CD4-positive, CD25-positive, alpha-beta regulatory T cell (primary cell): Measurements from ENCODE around the gene ITPRID1. TPM values are rescaled to one million over a fixed set of nuclear protein-coding genes. Genes with fewer than 3 reads are reported as not detected.

Experiments
- ATAC-seq, 2 donors: fragments of 150-1000 bp; cut with Tn5 transposase; one replicate each; pipeline ENCODE4 v1.10.0; 2021; ENCODE audit warnings: low read depth in 2 of 2, moderate number of reproducible peaks in 2 of 2, moderate library complexity in 1 of 2
- DNase-seq, 3 donors: peaks; one replicate each; pipeline versions ENCODE4 v3.0.0 to v3.0.0-alpha.2; 2012 to 2022; ENCODE audit warnings: mixed read lengths in 1 of 3
- H3K27ac ChIP-seq: one replicate; pipeline ENCODE4 v1.7.0; 2013; ENCODE audit warnings: mild to moderate bottlenecking, low read length; ENCODE audit not compliant: insufficient read depth, poor library complexity, severe bottlenecking
- H3K27me3 ChIP-seq: one replicate; pipeline ENCODE4 v1.7.0; 2013; ENCODE audit warnings: low read length; ENCODE audit not compliant: control insufficient read depth, insufficient read depth
- H3K36me3 ChIP-seq: one replicate; pipeline ENCODE4 v1.7.0; 2013; ENCODE audit warnings: mild to moderate bottlenecking, low read length, moderate library complexity; ENCODE audit not compliant: control insufficient read depth, insufficient read depth
- H3K4me1 ChIP-seq: 2 replicates; pipeline ENCODE4 v1.7.0; 2013; ENCODE audit warnings: mild to moderate bottlenecking, low read length; ENCODE audit not compliant: insufficient read depth, control insufficient read depth, poor library complexity, severe bottlenecking
- H3K4me3 ChIP-seq: one replicate; pipeline ENCODE4 v1.7.0; 2013; ENCODE audit warnings: low read depth, mild to moderate bottlenecking, low read length, moderate library complexity
- H3K9me3 ChIP-seq, 2 experiments: 1 replicate in 1 of 2; 2 replicates in 1 of 2; pipeline ENCODE4 v1.7.0; 2013; ENCODE audit warnings: low read length in 2 of 2, mild to moderate bottlenecking in 1 of 2, moderate library complexity in 1 of 2; ENCODE audit not compliant: control insufficient read depth in 2 of 2
- H3K27ac Mint-ChIP-seq, 3 donors: one replicate each; pipeline ENCODE4 v1.8.0; 2020 to 2022; ENCODE audit warnings: mild to moderate bottlenecking in 3 of 3, mixed read lengths in 3 of 3, moderate library complexity in 2 of 3
- H3K27me3 Mint-ChIP-seq: one replicate; pipeline ENCODE4 v1.8.0; 2022; ENCODE audit warnings: mild to moderate bottlenecking, mixed read lengths
- H3K36me3 Mint-ChIP-seq: one replicate; pipeline ENCODE4 v1.8.0; 2020; ENCODE audit warnings: mixed read lengths
- H3K4me1 Mint-ChIP-seq, 4 donors: one replicate each; pipeline ENCODE4 v1.8.0; 2020 to 2022; ENCODE audit warnings: mixed read lengths in 4 of 4, mild to moderate bottlenecking in 1 of 4
- H3K4me3 Mint-ChIP-seq, 4 donors: one replicate each; pipeline ENCODE4 v1.8.0; 2020 to 2022; ENCODE audit warnings: mild to moderate bottlenecking in 4 of 4, mixed read lengths in 4 of 4, moderate library complexity in 3 of 4
- H3K9me3 Mint-ChIP-seq, 7 donors: one replicate each; pipeline ENCODE4 v1.8.0; 2020 to 2022; ENCODE audit warnings: mixed read lengths in 7 of 7, mild to moderate bottlenecking in 3 of 7, moderate library complexity in 2 of 7
- polyA plus RNA-seq, 4 donors: library from polyadenylated mRNA; unstranded; fragments of 300-500 nt; fragmentation: Illumina TruSeq; gene quantifications; one replicate each; pipeline ENCODE4 v1.2.3, GENCODE V29; 2021
- total RNA-seq: library from RNA; stranded (reverse); gene quantifications from one replicate; pipeline ENCODE4 v1.2.3, GENCODE V29; 2022

ITPRID1 gene
- total and polyA plus RNA-seq, 5 donors from 2014 or later, result not detected

DNA sequence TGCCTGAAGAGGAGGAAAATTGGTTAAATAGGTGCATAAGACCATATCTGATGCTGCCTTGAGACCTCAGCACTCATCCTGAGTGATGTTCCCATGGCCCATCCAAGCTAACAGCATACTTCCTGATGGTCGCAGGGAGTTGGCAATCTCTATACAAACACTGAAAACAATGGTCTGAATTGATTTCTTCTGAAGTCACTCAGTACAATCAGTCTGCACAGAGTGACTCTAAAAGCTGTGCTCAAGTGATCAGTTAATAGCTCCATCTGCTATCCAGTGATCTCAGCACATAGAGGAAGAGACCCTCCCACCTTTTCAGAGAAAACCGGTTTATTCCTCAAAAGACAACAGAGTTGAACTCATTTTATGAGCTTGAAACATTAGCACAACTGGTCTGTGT lies 177.0 kb downstream of the ITPRID1 start:
- Histone ChIP-seq H3K9me3 (no peaks in the 10 kb centered on the region), H3K4me1 (no peaks in the 10 kb centered on the region), H3K27me3 (no peaks in the 10 kb centered on the region), H3K36me3 (no peaks in the 10 kb centered on the region), H3K27ac (no peak overlapping the region), H3K4me3 (no peak overlapping the region)
- Mint-ChIP-seq H3K36me3 (no peaks in the 10 kb centered on the region), H3K9me3 (peaks cover 0 to 3% (median 1%) of the 10 kb centered on the region in 7 donors), H3K27me3 (peaks cover 7% of the 10 kb centered on the region), H3K4me3 (no peak overlapping the region), H3K27ac (no peak overlapping the region), H3K4me1 (no peaks in the 10 kb centered on the region)
- DNase-seq, result no peak
- ATAC-seq, result no peak

DNA sequence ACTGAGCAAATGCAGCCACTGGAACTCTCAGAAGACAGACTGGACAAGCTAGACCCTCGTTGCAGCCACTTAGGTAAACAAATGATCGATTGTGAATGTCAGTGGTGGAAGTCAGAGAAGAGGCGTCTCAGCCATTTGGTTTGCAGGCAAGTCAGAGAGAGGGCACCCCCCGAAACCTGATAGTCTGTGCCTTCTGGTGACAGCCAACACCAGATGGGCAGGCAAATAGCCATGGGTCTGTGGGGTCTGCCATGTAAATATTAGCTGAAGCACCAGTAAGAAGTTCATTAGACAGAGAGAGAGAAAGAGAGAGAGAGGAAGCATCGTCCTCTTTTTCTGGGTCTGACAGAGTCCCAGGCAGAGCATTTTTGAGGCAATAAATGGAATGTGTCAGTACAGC lies 178.6 kb downstream of the ITPRID1 start:
- Histone ChIP-seq H3K4me1 (no peaks in the 10 kb centered on the region), H3K27me3 (no peaks in the 10 kb centered on the region), H3K4me3 (no peak overlapping the region), H3K27ac (no peak overlapping the region), H3K9me3 (no peaks in the 10 kb centered on the region), H3K36me3 (no peaks in the 10 kb centered on the region)
- ATAC-seq (no peak), DNase-seq (no peak)
- H3K9me3 Mint-ChIP-seq, result peaks cover 0 to 3% (median 0%) of the 10 kb centered on the region in 7 donors
- no peak overlapping the region for H3K4me3 Mint-ChIP-seq
- no peak overlapping the region for H3K27ac Mint-ChIP-seq
- H3K4me1 Mint-ChIP-seq, result no peaks in the 10 kb centered on the region
- no peaks in the 10 kb centered on the region for H3K36me3 Mint-ChIP-seq
- H3K27me3 Mint-ChIP-seq, result peaks cover 7% of the 10 kb centered on the region

DNA sequence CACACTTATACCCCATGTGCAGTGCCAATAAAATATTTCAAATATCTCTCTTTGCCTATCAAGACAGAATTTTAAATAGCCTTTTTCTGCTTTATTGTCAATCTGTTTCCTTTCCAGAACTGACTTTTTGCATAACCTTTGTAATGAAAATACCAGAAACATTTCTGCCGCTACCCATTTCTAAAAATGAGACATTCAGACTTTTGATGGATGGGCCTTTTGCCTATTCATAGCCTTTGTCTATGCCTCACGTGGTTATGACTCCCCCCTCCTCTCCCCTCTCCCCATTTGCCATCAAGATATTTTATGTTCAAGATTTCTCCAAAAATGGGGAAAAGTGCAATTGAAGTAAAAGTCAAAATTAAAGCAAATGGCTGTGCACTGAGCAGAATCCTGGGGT lies 179.0 kb downstream of the ITPRID1 start:
- H3K36me3 Mint-ChIP-seq, result no peaks in the 10 kb centered on the region
- Histone ChIP-seq H3K27ac (no peak overlapping the region), H3K27me3 (no peaks in the 10 kb centered on the region), H3K9me3 (no peaks in the 10 kb centered on the region), H3K36me3 (no peaks in the 10 kb centered on the region), H3K4me1 (no peaks in the 10 kb centered on the region), H3K4me3 (no peak overlapping the region)
- no peak overlapping the region for H3K4me3 Mint-ChIP-seq
- H3K27ac Mint-ChIP-seq, result no peak overlapping the region
- no peaks in the 10 kb centered on the region for H3K4me1 Mint-ChIP-seq
- no peak for DNase-seq
- H3K9me3 Mint-ChIP-seq, result peaks cover 0 to 5% (median 0%) of the 10 kb centered on the region in 7 donors
- H3K27me3 Mint-ChIP-seq, result peaks cover 7% of the 10 kb centered on the region
- ATAC-seq, result no peak

DNA sequence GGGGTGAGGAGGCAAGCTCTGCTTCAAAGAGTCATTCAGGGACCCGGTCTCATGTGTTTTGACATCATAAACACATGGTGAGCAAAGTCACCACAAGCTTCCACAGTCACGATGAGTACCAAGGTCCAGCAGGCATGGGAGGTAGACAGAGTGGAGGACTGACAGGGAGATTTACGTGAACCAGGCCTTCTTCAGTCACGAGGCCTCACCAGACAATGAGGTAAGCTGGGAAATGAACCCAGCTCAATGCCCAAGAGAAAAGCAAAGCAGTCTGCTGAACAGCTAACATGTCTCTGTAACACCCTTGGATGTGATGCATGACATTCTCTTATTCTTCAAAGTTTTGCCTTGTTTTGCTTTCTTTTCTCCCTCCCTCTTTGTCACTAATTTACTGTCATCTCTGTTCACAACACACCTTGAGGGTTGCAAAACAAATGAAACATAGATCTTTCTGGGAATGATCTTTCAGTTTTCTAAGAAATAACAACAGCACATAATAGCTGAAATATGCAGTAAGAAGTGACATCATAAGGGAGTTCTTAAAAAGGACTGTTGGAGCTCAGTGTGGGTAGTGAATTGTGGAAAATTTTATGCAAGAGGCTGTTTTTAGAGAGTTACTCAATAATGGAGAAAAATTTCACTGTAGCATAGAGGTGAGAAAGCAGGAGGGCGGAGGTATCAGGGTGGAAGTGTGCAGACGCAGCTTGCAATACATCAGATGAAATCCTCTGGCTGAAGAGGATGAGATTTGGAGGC lies 182.1 kb downstream of the ITPRID1 start:
- H3K27ac ChIP-seq, result no peak overlapping the region
- H3K36me3 ChIP-seq, result no peaks in the 10 kb centered on the region
- H3K27me3 Mint-ChIP-seq, result peaks cover 4% of the 10 kb centered on the region
- no peaks in the 10 kb centered on the region for H3K9me3 ChIP-seq
- no peaks in the 10 kb centered on the region for H3K27me3 ChIP-seq
- no peak overlapping the region for H3K27ac Mint-ChIP-seq
- DNase-seq (no peak), ATAC-seq (no peak)
- no peak overlapping the region for H3K4me3 Mint-ChIP-seq
- peaks cover 0 to 8% (median 2%) of the 10 kb centered on the region in 7 donors for H3K9me3 Mint-ChIP-seq
- no peaks in the 10 kb centered on the region for H3K4me1 Mint-ChIP-seq
- no peaks in the 10 kb centered on the region for H3K36me3 Mint-ChIP-seq
- no peak overlapping the region for H3K4me3 ChIP-seq
- no peaks in the 10 kb centered on the region for H3K4me1 ChIP-seq

DNA sequence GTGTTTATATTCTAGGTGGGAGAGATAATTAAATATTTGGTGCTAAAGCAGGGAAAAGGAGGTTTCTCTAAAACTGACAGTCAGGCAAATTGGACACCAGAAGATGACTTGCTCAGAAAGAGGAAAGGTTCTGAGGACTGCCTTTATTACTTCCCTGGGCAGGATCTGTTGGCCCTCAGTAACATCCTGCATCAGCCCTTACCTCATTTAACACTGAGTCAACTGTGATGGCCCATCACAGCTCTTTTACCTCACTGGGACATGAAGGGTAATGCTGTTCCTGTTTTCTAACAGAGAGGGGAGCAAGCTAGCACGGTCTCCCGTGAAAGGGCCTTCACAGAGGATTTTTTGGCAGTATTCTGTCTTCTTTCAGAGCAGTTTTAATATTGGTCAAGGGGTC lies 185.2 kb downstream of the ITPRID1 start:
- H3K27ac ChIP-seq, result no peak overlapping the region
- H3K36me3 ChIP-seq, result no peaks in the 10 kb centered on the region
- Mint-ChIP-seq H3K9me3 (peaks cover 0 to 10% (median 2%) of the 10 kb centered on the region in 7 donors), H3K27me3 (no peaks in the 10 kb centered on the region), H3K4me3 (no peak overlapping the region), H3K27ac (no peak overlapping the region), H3K36me3 (no peaks in the 10 kb centered on the region), H3K4me1 (no peaks in the 10 kb centered on the region)
- DNase-seq (no peak), ATAC-seq (no peak)
- no peak overlapping the region for H3K4me3 ChIP-seq
- no peaks in the 10 kb centered on the region for H3K27me3 ChIP-seq
- no peaks in the 10 kb centered on the region for H3K9me3 ChIP-seq
- H3K4me1 ChIP-seq, result no peaks in the 10 kb centered on the region

DNA sequence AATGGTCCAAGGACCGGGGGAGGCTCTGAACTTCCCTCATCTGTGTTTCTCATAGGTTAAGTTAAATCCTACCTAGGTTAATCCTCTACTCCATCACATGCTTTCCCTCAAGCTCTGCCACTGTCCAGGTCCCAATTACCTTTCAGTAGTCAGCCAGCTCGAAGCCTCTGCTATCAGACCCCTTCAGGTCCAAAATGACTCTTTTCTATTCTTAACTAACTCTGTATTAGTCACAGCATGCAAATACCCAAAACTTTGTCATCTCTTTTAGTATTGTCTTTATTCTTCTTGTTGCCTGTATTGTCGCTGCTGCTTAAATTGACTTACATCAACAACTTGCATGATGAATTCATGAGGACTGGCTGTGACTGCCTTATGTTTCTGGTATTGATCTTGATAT lies 188.5 kb downstream of the ITPRID1 start:
- Histone ChIP-seq H3K9me3 (no peaks in the 10 kb centered on the region), H3K36me3 (no peaks in the 10 kb centered on the region), H3K4me3 (no peak overlapping the region), H3K4me1 (no peaks in the 10 kb centered on the region), H3K27ac (no peak overlapping the region), H3K27me3 (no peaks in the 10 kb centered on the region)
- no peaks in the 10 kb centered on the region for H3K36me3 Mint-ChIP-seq
- H3K27ac Mint-ChIP-seq, result no peak overlapping the region
- DNase-seq (no peak), ATAC-seq (no peak)
- no peak overlapping the region for H3K4me3 Mint-ChIP-seq
- H3K4me1 Mint-ChIP-seq, result no peaks in the 10 kb centered on the region
- peaks cover 0 to 10% (median 2%) of the 10 kb centered on the region in 7 donors for H3K9me3 Mint-ChIP-seq
- no peaks in the 10 kb centered on the region for H3K27me3 Mint-ChIP-seq

DNA sequence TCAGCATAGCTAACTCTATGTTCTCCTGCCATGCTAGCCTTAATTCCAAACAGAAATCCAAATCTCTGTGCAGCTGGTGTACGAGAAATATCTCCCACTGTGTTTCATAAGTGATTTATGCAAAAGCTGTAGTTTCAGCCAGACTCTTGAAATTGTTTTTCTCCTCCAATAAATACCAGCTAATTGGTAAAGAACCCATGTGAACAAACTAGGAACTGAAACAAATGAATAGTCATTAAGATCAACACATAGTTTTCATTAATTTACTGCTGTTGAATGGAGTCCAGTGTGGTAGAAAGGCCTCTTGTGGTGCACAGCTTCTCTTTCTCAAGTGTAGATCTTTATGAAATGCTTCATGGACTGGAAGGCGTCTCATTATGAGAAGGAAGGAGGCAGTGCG lies 191.5 kb downstream of the ITPRID1 start:
- Histone ChIP-seq H3K4me3 (no peak overlapping the region), H3K27me3 (no peaks in the 10 kb centered on the region), H3K9me3 (no peaks in the 10 kb centered on the region), H3K36me3 (no peaks in the 10 kb centered on the region), H3K4me1 (no peaks in the 10 kb centered on the region), H3K27ac (no peak overlapping the region)
- no peak overlapping the region for H3K4me3 Mint-ChIP-seq
- H3K27me3 Mint-ChIP-seq, result no peaks in the 10 kb centered on the region
- H3K27ac Mint-ChIP-seq, result no peak overlapping the region
- no peaks in the 10 kb centered on the region for H3K4me1 Mint-ChIP-seq
- ATAC-seq (no peak), DNase-seq (no peak)
- H3K9me3 Mint-ChIP-seq, result peaks cover 0 to 4% (median 0%) of the 10 kb centered on the region in 7 donors
- no peaks in the 10 kb centered on the region for H3K36me3 Mint-ChIP-seq

DNA sequence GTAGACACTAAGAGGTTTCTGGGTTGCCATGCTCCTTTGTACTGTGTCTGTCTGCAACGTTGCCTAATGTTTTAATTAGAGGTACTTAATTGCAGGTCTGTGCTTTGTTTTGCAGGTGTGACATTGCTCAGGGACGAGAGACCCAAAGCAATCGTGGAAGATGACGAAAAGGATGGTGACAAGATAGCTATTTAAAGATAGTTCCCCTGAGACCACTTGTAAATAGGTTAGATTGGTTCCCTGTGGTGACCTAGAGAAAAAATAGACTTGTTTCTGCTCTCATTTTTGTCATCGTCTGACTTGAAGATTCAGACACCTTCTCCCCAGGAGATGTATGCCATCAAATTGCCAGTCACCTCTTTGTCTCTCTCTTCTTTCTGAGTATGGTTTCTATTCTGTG lies 193.2 kb downstream of the ITPRID1 start:
- H3K9me3 ChIP-seq, result no peaks in the 10 kb centered on the region
- H3K36me3 ChIP-seq, result no peaks in the 10 kb centered on the region
- H3K4me3 ChIP-seq, result no peak overlapping the region
- H3K27ac ChIP-seq, result no peak overlapping the region
- H3K4me1 ChIP-seq, result no peaks in the 10 kb centered on the region
- H3K27me3 ChIP-seq, result no peaks in the 10 kb centered on the region
- H3K27ac Mint-ChIP-seq, result no peak overlapping the region
- H3K9me3 Mint-ChIP-seq, result peaks cover 0 to 6% (median 0%) of the 10 kb centered on the region in 7 donors
- no peak overlapping the region for H3K4me3 Mint-ChIP-seq
- H3K4me1 Mint-ChIP-seq, result no peaks in the 10 kb centered on the region
- ATAC-seq (no peak), DNase-seq (no peak)
- H3K36me3 Mint-ChIP-seq, result no peaks in the 10 kb centered on the region
- H3K27me3 Mint-ChIP-seq, result no peaks in the 10 kb centered on the region
